C4-2B (cell line): ENCODE measurements around the gene ENG.
"Not testable (repeated sequence)": the region's sequence is repeated elsewhere in the genome, so short reads cannot be mapped to it uniquely, and the experiment has no call there.

Experiments
- H3K27ac ChIP-seq: fragments of 450-650 bp; 2 replicates; pipeline ENCODE4 v1.5.1; 2017
- CTCF ChIP-seq: fragments of 450-650 bp; conservative IDR thresholded peaks from 2 replicates; pipeline ENCODE4 v1.5.1; 2017; ENCODE audit warnings: mild to moderate bottlenecking
- ZFX ChIP-seq: fragments of 450-650 bp; IDR thresholded peaks from 2 replicates; pipeline ENCODE4 v1.6.1; 2017

The ENG gene

GRCh38 chr9:127873223-127873691 lies 18.8 kb upstream of the ENG start:
- H3K27ac ChIP-seq = no peak overlapping the region
- no peak for TF ChIP-seq ZFX
- TF ChIP-seq CTCF = no peak

GRCh38 chr9:127872369-127873222 lies 18.1 kb upstream of the ENG start:
- no peak overlapping the region for H3K27ac ChIP-seq

GRCh38 chr9:127871531-127871930 lies 17.1 kb upstream of the ENG start:
- TF ChIP-seq CTCF = no peak
- no peak for TF ChIP-seq ZFX
- no peak overlapping the region for H3K27ac ChIP-seq

More at GRCh38 chr9:127872369-127873222, 18.1 kb upstream of the ENG start:
- TF ChIP-seq ZFX = no peak
- no peak for TF ChIP-seq CTCF

- H3K27ac ChIP-seq = no peak overlapping the region
- TF ChIP-seq CTCF (no peak), ZFX (no peak)
Observed at GRCh38 chr9:127870887-127871286, 16.4 kb upstream of the ENG start.

GRCh38 chr9:127870153-127870491 lies 15.7 kb upstream of the ENG start:
- not testable (repeated sequence) for H3K27ac ChIP-seq

GRCh38 chr9:127869310-127870152 lies 15.1 kb upstream of the ENG start:
- TF ChIP-seq ZFX (no peak), CTCF (peak; percentile 94)
- no peak overlapping the region for H3K27ac ChIP-seq

- no peak for TF ChIP-seq CTCF
- TF ChIP-seq ZFX = no peak
- no peak overlapping the region for H3K27ac ChIP-seq
Observed at GRCh38 chr9:127868278-127868902, 13.9 kb upstream of the ENG start.
